Smooth muscle cell (in vitro differentiated cells): ENCODE results near the gene ZIC4. TPM values are rescaled to one million over a fixed set of nuclear protein-coding genes. Genes with fewer than 3 reads are reported as not detected.

Experiments used
- DNase-seq: peaks from one replicate; lab custom pipeline; 2025; ENCODE audit not compliant: unreplicated experiment; lab: John Stamatoyannopoulos, UW
- H2AFZ ChIP-seq: fragments of 200-600 bp; sonication (generic); 2 replicates; pipeline ENCODE4 v1.6.0; 2016; ENCODE audit warnings: antibody characterized with exemption, low read depth, mild to moderate bottlenecking
- H3F3A ChIP-seq: fragments of 200-600 bp; sonication (generic); 2 replicates; pipeline ENCODE4 v1.6.0; 2017; ENCODE audit warnings: antibody characterized with exemption, low read depth
- H3K27ac ChIP-seq: fragments of 200-600 bp; sonication (generic); 2 replicates; pipeline ENCODE4 v1.5.1; 2016; ENCODE audit warnings: low read depth, mild to moderate bottlenecking
- H3K27me3 ChIP-seq: fragments of 200-600 bp; sonication (generic); 2 replicates; pipeline ENCODE4 v1.6.1; 2016; ENCODE audit warnings: low read depth, mild to moderate bottlenecking
- H3K36me3 ChIP-seq: fragments of 200-600 bp; sonication (generic); 2 replicates; pipeline ENCODE4 v1.5.1; 2016; ENCODE audit warnings: low read depth
- H3K4me1 ChIP-seq: fragments of 200-600 bp; sonication (generic); 2 replicates; pipeline ENCODE4 v1.5.1; 2016; ENCODE audit warnings: low read depth
- H3K4me2 ChIP-seq: fragments of 200-600 bp; sonication (generic); 2 replicates; pipeline ENCODE4 v1.6.0; 2016; ENCODE audit warnings: mild to moderate bottlenecking
- H3K4me3 ChIP-seq: fragments of 200-600 bp; sonication (generic); 2 replicates; pipeline ENCODE4 v1.5.1; 2016; ENCODE audit warnings: mild to moderate bottlenecking
- H3K79me2 ChIP-seq: fragments of 200-600 bp; sonication (generic); 2 replicates; pipeline ENCODE4 v1.6.0; 2016; ENCODE audit warnings: low read depth, mild to moderate bottlenecking
- H3K9ac ChIP-seq: fragments of 200-600 bp; sonication (generic); 2 replicates; pipeline ENCODE4 v1.6.0; 2016; ENCODE audit warnings: low read depth
- H3K9me3 ChIP-seq: fragments of 200-600 bp; sonication (generic); replicated peaks from 2 replicates; pipeline ENCODE4 v1.5.1; 2016; ENCODE audit warnings: low read depth
- H4K20me1 ChIP-seq: fragments of 200-600 bp; sonication (generic); 2 replicates; pipeline ENCODE4 v1.6.0; 2016; ENCODE audit warnings: low read depth
- WGBS: methylation state at CpG from one replicate; pipeline ENCODE4 v1.1.7; 2016; ENCODE audit warnings: low lambda C conversion rate; 5-methylcytosine and 5-hydroxymethylcytosine counted together
- polyA plus RNA-seq: library from polyadenylated mRNA; unstranded; fragments of >200 nt; fragmentation: Nextera tagmentation; extraction: Ambion mirVana; gene quantifications from 2 replicates; pipeline ENCODE4 v1.2.1, GENCODE V29; 2016
- total RNA-seq: library from RNA; depleted of rRNA; stranded (reverse); fragments of >200 nt; gene quantifications from 2 replicates; pipeline ENCODE4 v1.2.3, GENCODE V29; 2014
- TF ChIP-seq, protein P1 (sequence below): fragments of 200-600 bp; sonication (generic); IDR thresholded peaks from 2 replicates; pipeline ENCODE4 v1.5.1; 2017; ENCODE audit warnings: borderline replicate concordance, mild to moderate bottlenecking, antibody characterized with exemption; ENCODE audit not compliant: insufficient read depth, poor library complexity, severe bottlenecking

ZIC4 gene
- total and polyA plus RNA-seq, 2 experiments from 2014 or later, result not detected

DNA sequence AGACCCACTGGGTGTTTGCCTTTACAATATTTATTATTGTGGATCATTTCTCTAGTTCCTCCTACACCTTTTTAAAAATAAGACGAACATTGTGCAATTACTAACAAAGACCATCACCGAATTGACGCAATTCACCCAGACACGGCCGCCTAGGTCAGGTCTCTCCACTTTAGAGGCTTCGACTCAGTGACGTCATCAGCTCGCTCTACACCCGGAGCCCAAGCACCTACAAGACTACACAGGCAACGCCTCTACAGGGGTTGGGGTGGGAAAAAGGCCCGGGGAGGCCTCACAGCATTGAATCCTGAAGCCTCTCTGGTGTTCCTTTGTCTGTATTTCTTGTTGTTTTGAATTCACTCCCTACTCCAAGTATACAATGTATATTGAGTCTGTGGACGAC lies 16.6 kb downstream of the ZIC4 start:
- H3K27me3 ChIP-seq, result peaks cover 100% of the 10 kb centered on the region
- 4% methylated on average over 12 of the region's 12 CpGs for WGBS

DNA sequence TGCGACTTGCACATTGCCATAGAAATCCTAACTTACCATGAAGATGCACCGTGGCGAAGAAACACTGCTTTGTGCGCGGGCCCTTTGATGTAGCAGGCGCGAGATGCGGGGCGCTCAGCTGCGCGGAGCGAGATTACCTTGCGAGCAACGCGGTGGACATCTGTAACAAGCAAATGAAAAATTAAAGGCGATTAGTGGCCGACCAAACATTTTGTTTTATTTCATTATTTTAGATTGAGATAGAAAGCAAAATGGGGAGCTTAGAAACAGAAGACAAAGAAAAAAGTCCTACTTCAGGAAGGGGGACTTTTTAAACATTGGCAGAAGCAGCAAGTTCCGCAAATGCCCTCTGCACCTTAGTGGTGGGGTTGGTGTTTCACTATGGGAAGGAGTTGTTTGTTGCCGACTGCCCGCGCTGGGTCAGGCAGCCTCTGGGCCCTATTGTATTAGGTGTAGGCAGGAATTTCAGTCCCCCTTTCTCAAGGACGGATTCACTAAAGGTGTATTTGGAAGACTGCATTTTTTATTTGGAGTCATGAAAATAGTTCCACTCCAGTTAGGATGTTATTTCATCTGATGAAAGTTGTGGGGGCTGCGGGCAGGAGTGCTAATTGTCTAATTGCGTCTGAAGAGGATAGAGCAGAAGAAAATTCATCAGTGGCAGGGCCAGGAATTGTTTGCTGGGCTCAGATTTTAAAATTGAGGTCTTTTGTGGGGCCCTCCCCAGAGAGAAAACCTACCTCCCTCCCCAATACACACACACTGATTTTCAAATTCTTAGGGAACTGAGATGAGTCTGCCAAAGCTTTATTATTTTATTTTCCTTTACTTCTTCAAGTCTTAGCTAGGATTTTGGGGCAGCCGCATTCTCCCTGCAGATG lies 17.4 kb downstream of the ZIC4 start:
- no peak overlapping the region for H3K4me2 ChIP-seq
- WGBS, result 5% methylated on average over 25 of the region's 25 CpGs
- H3K27me3 ChIP-seq, result peaks cover 100% of the 10 kb centered on the region
- H2AFZ ChIP-seq, result no peak overlapping the region
- H3K27ac ChIP-seq, result no peak overlapping the region
- H3K4me3 ChIP-seq, result no peak overlapping the region
- H3K9me3 ChIP-seq, result no peaks in the 10 kb centered on the region
- no peak overlapping the region for H3K9ac ChIP-seq
- no peaks in the 10 kb centered on the region for H3K79me2 ChIP-seq
- H3F3A ChIP-seq, result no peaks in the 10 kb centered on the region
- TF ChIP-seq, protein P1, sequence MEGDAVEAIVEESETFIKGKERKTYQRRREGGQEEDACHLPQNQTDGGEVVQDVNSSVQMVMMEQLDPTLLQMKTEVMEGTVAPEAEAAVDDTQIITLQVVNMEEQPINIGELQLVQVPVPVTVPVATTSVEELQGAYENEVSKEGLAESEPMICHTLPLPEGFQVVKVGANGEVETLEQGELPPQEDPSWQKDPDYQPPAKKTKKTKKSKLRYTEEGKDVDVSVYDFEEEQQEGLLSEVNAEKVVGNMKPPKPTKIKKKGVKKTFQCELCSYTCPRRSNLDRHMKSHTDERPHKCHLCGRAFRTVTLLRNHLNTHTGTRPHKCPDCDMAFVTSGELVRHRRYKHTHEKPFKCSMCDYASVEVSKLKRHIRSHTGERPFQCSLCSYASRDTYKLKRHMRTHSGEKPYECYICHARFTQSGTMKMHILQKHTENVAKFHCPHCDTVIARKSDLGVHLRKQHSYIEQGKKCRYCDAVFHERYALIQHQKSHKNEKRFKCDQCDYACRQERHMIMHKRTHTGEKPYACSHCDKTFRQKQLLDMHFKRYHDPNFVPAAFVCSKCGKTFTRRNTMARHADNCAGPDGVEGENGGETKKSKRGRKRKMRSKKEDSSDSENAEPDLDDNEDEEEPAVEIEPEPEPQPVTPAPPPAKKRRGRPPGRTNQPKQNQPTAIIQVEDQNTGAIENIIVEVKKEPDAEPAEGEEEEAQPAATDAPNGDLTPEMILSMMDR, result no peak
- no peaks in the 10 kb centered on the region for H4K20me1 ChIP-seq
- H3K4me1 ChIP-seq, result peaks cover 22% of the 10 kb centered on the region
- no peaks in the 10 kb centered on the region for H3K36me3 ChIP-seq
- DNase-seq, result no peak

More for the DNA sequence above, 16.6 kb downstream of the ZIC4 start:
- Histone ChIP-seq H4K20me1 (no peaks in the 10 kb centered on the region), H3K4me1 (peaks cover 28% of the 10 kb centered on the region), H3K4me3 (no peak overlapping the region), H2AFZ (no peak overlapping the region), H3K9me3 (no peaks in the 10 kb centered on the region), H3K27ac (no peak overlapping the region), H3K79me2 (no peaks in the 10 kb centered on the region), H3K9ac (no peak overlapping the region), H3K36me3 (no peaks in the 10 kb centered on the region), H3K4me2 (no peak overlapping the region), H3F3A (no peaks in the 10 kb centered on the region)
- no peak for DNase-seq
- TF ChIP-seq, protein P1, result no peak

DNA sequence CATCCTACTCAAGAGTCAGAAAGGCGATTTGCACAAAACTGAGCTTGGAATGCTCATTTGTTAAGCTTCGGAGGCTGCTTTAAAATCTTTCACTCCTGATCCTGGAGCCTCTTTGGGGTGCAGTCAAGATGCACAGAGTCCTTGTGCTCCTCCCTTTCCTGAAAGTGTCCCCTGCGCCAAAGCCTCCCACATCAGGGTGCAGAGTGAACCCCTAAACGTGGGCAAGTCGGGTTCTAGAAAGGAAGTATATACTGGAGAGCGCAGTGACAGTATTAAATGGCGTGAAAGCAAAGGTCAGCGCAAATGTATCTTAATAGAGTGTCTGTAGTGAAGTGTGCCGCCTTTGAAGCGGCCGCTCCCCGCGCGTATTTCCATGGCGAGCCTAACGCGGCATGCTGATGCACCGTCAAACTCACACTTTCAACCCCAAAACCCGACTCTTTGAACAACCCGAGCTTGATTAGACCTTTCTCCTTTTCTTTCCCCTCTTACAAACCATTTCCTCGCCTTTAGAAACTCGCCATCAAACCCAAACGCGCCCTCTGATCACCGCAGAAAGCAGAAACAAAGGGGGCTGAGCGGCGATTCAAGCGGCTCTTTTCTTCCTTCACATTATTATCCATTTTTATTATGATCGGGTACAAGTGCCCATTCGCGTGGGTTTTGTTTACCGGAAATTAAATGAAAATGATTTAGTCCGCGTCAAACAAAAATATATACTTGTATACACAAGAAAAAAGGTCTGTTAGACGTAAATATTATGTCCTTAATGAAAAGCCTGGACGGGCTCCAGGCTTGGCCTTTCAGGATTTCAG lies 18.3 kb downstream of the ZIC4 start:
- WGBS, result 3% methylated on average over 36 of the region's 36 CpGs
- TF ChIP-seq, protein P1, result no peak
- no peaks in the 10 kb centered on the region for H3K79me2 ChIP-seq
- H3K4me2 ChIP-seq, result no peak overlapping the region
- no peak overlapping the region for H3K4me3 ChIP-seq
- peaks cover 100% of the 10 kb centered on the region for H3K27me3 ChIP-seq
- no peak for DNase-seq
- H2AFZ ChIP-seq, result no peak overlapping the region
- H3K9me3 ChIP-seq, result no peaks in the 10 kb centered on the region
- H4K20me1 ChIP-seq, result no peaks in the 10 kb centered on the region
- peaks cover 14% of the 10 kb centered on the region for H3K4me1 ChIP-seq
- no peaks in the 10 kb centered on the region for H3K36me3 ChIP-seq
- no peak overlapping the region for H3K9ac ChIP-seq
- no peaks in the 10 kb centered on the region for H3F3A ChIP-seq
- H3K27ac ChIP-seq, result no peak overlapping the region
